ENCODE results near the gene OBP2B.

The OBP2B gene

DNA sequence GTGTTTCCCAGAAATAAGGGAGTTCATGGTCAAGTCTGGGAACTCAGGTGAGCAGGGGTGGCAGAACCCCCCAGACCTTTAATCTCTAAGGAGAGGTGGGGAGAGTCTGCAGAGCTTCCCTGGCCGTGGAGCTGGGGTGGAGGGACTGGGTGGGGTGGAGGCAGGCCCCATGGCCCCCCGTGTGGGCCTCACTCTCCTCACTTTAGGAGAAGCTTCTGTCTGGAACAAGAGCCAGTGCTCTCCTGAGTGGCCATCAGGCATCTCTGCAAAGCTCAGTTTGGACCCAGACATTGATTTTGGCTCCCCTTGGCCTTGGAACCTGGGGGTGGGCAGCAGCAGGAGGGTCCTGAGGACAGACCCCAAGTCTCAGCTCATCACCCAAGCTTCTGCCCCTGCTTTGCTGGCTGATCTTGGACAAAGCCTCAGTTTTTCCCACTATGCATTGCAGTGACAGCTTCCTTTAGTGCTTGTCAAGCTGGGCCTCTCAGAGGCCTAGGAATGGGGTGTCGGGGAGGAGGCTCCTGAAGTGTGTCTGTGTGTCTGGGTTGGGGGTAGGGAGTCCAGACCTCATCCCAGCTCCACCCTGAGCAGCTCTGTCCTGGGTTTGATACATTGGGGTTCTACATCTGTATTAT lies 41.8 kb downstream of the OBP2B start:
- no peak for DNase-seq (ENCODE audit: low spot score)

- DNase-seq (ENCODE audit: low spot score), result no peak
Measured at GRCh38 chr9:133166392-133166791, 42.7 kb downstream of the OBP2B start.

DNA sequence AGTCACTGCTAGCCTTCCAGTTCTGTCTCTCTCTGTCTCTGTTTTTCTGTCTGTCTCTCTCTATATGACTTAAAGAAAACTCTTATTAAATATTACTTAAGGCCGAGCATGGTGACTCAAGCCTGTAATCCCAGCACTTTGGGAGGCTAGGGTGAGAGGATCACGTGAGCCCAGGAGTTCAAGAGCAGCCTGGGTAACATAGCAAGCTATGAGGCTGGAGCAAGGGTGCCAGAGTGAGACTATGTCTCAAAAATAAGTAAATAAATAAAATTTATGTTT lies 43.7 kb downstream of the OBP2B start:
- DNase-seq (ENCODE audit: low spot score), result no peak

DNA sequence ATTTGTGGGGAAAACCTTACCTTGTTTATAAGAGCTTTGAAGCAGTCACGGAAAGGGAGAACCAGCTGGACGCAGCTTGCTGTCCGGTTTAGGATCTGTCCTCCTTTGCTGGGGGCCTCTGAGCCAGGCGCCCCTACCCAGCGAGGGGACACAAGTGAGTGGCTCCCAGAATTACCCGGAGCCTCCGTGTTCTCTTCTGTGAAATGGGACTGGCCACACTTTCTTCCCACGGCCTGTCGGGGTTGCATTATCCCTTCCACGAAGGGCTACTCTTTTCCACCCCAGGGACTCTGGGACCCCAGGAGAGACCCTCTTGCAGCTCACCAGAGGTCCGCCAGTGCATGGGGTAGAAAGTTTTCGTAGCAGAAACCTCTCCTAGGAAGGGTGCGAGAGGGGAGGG lies 44.9 kb downstream of the OBP2B start:
- DNase-seq (ENCODE audit: low spot score), result no peak

DNA sequence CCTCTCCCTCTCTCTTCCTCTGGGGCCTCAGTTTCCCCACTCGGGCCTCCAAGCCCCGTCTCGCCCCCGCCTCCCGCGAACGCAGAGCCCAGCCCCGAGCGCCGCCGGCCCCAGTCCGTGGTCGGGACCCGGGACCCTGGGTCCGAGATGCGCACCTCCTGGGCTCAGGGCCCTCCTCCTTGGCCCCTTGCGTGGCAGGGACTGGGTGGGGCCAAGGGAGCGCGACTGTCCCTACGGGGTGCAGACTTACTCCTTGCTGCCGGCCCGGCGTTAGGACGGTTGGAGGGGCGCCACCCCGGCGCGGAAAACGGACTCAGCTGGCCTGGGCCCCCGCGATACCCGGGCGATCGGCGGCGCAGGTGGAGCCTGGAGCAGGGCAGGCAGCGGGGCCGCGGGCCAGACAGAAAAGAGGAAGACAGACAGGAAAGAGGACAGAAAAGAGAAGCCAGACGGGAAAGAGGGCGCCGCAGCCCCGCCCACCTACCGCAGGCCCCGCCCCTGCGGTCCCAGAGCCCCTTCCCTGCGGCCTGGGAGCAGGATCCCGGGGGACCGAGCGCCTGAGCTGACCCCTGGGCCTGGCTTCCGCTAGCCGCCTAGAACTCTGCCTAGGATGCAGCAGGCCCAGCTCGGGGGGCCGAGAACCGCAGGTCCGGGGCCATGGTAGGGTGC lies 45.4 kb downstream of the OBP2B start, which contains the start of gene GBGT1:
GBGT1 (minus strand) TSS at position 411 of the 669 bp plus-strand sequence. CDS start 1,502 bp downstream, outside the sequence.
- no peak for DNase-seq (ENCODE audit: low spot score)

GRCh38 chr9:133162861-133163503 lies 46.1 kb downstream of the OBP2B start:
- no peak for DNase-seq (ENCODE audit: low spot score)

- no peak for DNase-seq (ENCODE audit: low spot score)
Measured at GRCh38 chr9:133161547-133161950, 47.5 kb downstream of the OBP2B start.

- DNase-seq (ENCODE audit: low spot score), result peak; percentile 87
Measured at GRCh38 chr9:133160742-133161546, 48.1 kb downstream of the OBP2B start.

DNA sequence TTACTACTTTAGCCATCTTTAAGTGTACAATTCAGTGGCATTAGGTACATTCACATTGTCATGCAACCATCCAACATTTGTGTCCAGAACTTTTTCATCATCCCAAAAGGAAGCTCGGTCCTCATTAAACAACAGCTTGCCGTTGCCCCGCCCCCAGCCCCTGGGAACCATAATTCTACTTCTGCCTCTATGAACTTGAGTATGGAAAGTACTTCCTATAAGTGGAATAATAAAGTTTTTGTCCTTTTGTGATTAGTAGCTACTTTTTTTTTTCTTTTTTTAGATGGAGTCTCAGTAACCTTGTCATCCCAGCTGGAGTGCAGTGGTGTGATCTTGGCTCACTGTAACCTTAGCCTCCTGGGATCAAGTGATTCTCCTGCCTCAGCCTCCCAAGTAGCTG lies 50.4 kb downstream of the OBP2B start:
- DNase-seq (ENCODE audit: low spot score), result no peak

All from HuH-7.5 (cell line).